Loucy (cell line): ENCODE data around the gene CPEB4.

Source experiments
- H2AFZ ChIP-seq: fragments of 200-600 bp; sonication (generic); 2 replicates; pipeline ENCODE4 v1.6.0; 2016; ENCODE audit warnings: antibody characterized with exemption, mild to moderate bottlenecking, low read length, moderate library complexity
- H3F3A ChIP-seq: fragments of 200-600 bp; 2 replicates; pipeline ENCODE4 v1.6.0; 2016; ENCODE audit warnings: antibody characterized with exemption, low read depth, mild to moderate bottlenecking
- H3K27me3 ChIP-seq: fragments of 200-600 bp; sonication (generic); 2 replicates; pipeline ENCODE4 v1.6.1; 2014; ENCODE audit warnings: low read length, mild to moderate bottlenecking; ENCODE audit not compliant: insufficient read depth, poor library complexity, severe bottlenecking
- H3K36me3 ChIP-seq: fragments of 200-600 bp; sonication (generic); 2 replicates; pipeline ENCODE4 v1.6.1; 2016; ENCODE audit warnings: low read length; ENCODE audit not compliant: insufficient read depth
- H3K4me1 ChIP-seq: fragments of 200-600 bp; sonication (generic); 2 replicates; pipeline ENCODE4 v1.5.1; 2014; ENCODE audit warnings: low read length, mild to moderate bottlenecking; ENCODE audit not compliant: insufficient read depth, poor library complexity, severe bottlenecking
- H3K4me2 ChIP-seq: fragments of 200-600 bp; sonication (generic); 2 replicates; pipeline ENCODE4 v1.6.0; 2014; ENCODE audit warnings: antibody characterized with exemption, low read length, low read depth, mild to moderate bottlenecking; ENCODE audit not compliant: poor library complexity, severe bottlenecking
- H3K4me3 ChIP-seq: fragments of 200-600 bp; sonication (generic); 2 replicates; pipeline ENCODE4 v1.5.1; 2014; ENCODE audit warnings: low read length, mild to moderate bottlenecking, mixed read lengths; ENCODE audit not compliant: poor library complexity, severe bottlenecking
- H3K79me2 ChIP-seq: fragments of 200-600 bp; sonication (generic); 2 replicates; pipeline ENCODE4 v1.6.1; 2014; ENCODE audit warnings: low read length; ENCODE audit not compliant: insufficient read depth
- H3K9ac ChIP-seq: fragments of 200-600 bp; sonication (generic); 2 replicates; pipeline ENCODE4 v1.6.0; 2014; ENCODE audit warnings: mild to moderate bottlenecking, low read depth, low read length, moderate library complexity; ENCODE audit not compliant: poor library complexity, severe bottlenecking
- H3K9me2 ChIP-seq: fragments of 200-600 bp; sonication (generic); replicated peaks from 2 replicates; pipeline ENCODE4 v1.6.1; 2016; ENCODE audit warnings: low read depth, low read length, mixed read lengths
- H3K9me3 ChIP-seq: fragments of 200-600 bp; sonication (generic); 2 replicates; pipeline ENCODE4 v1.6.1; 2014; ENCODE audit warnings: mild to moderate bottlenecking, antibody characterized with exemption, low read length, low read depth; ENCODE audit not compliant: insufficient read depth
- H4K20me1 ChIP-seq: fragments of 200-600 bp; sonication (generic); 2 replicates; pipeline ENCODE4 v1.6.0; 2014; ENCODE audit warnings: antibody characterized with exemption, low read length, mild to moderate bottlenecking; ENCODE audit not compliant: insufficient read depth, poor library complexity, severe bottlenecking
- CTCF ChIP-seq: fragments of 200-600 bp; sonication (generic); conservative IDR thresholded peaks from 2 replicates; pipeline ENCODE4 v1.5.1; 2014; ENCODE audit warnings: mild to moderate bottlenecking, antibody characterized with exemption, low read length
- EZH2phosphoT487 ChIP-seq: fragments of 200-600 bp; IDR thresholded peaks from 2 replicates; pipeline ENCODE4 v1.6.1; 2018; ENCODE audit warnings: antibody characterized with exemption, mild to moderate bottlenecking, moderate library complexity, borderline replicate concordance

The CPEB4 gene

DNA sequence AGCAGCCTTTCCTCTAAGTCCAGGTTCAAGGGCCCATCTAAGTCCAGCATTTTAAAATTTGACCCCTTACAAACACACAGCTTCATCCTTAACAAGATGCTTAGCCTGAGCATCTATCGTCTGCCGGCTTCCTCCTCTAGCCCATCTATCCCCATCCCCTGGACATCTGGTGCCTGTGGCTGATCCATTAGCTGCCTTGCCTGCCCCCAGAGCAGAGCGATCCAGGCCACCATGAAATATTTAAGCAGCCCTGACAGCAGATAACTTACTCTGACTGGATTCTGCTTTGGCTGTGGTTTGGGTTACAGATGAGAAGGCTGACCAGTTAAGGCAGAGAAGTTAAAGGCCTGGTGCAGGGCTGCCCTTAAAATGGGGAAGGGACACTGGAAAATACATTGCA is 30.9 kb upstream of the CPEB4 start:
- H3K9ac ChIP-seq, result no peak overlapping the region

DNA sequence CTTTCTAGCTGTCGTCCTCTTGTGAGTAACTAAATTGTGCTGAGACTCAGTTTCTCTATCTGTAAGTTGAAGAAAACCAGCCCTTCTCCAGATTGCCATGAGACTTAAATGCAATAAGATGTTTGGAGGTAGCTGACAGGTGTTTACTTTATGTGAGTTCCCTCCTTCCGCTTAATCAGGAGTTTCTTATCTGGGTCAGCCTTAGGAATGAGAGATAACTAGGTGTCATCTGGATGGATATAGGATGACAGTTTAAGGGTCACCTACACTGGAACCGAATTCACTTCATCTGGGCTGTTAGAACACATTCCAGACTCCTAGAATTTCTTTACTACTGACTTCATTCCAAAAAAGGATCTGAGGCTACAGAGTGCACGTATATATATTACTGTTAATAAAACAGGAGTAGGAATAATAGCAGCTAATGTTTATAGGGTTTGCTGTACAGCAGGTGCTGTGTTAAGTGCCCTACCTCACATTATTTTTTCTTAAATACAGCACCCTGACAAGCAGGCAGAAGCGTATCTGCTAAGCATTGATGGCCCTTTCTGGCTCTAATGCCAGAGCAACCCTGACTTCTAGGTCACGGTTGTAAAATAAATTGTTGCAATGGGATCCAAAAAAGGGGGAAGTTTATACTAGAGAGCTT is 30.0 kb upstream of the CPEB4 start:
- Histone ChIP-seq H3K9ac (no peak overlapping the region), H3K9me2 (no peaks in the 10 kb centered on the region), H3K4me3 (no peak overlapping the region), H3K4me2 (no peak overlapping the region), H3K36me3 (no peaks in the 10 kb centered on the region), H2AFZ (no peak overlapping the region), H4K20me1 (no peaks in the 10 kb centered on the region), H3K79me2 (no peaks in the 10 kb centered on the region), H3K9me3 (no peaks in the 10 kb centered on the region), H3F3A (no peaks in the 10 kb centered on the region), H3K4me1 (no peaks in the 10 kb centered on the region), H3K27me3 (no peaks in the 10 kb centered on the region)
- no peak for TF ChIP-seq EZH2phosphoT487
- no peak for TF ChIP-seq CTCF

More for the DNA sequence above, 30.9 kb upstream of the CPEB4 start:
- H3K27me3 ChIP-seq, result no peaks in the 10 kb centered on the region
- no peak overlapping the region for H3K4me3 ChIP-seq
- no peaks in the 10 kb centered on the region for H3K4me1 ChIP-seq
- H3K9me3 ChIP-seq, result no peaks in the 10 kb centered on the region
- H4K20me1 ChIP-seq, result no peaks in the 10 kb centered on the region
- H3K79me2 ChIP-seq, result no peaks in the 10 kb centered on the region
- no peaks in the 10 kb centered on the region for H3K9me2 ChIP-seq
- no peaks in the 10 kb centered on the region for H3K36me3 ChIP-seq
- TF ChIP-seq CTCF (no peak), EZH2phosphoT487 (no peak)
- H2AFZ ChIP-seq, result no peak overlapping the region
- no peaks in the 10 kb centered on the region for H3F3A ChIP-seq
- no peak overlapping the region for H3K4me2 ChIP-seq

- Histone ChIP-seq H2AFZ (no peak overlapping the region), H3K9ac (no peak overlapping the region), H3K27me3 (no peaks in the 10 kb centered on the region), H3K36me3 (no peaks in the 10 kb centered on the region), H4K20me1 (no peaks in the 10 kb centered on the region), H3K9me3 (no peaks in the 10 kb centered on the region), H3K4me1 (no peaks in the 10 kb centered on the region), H3F3A (no peaks in the 10 kb centered on the region), H3K79me2 (no peaks in the 10 kb centered on the region), H3K4me3 (no peak overlapping the region), H3K4me2 (no peak overlapping the region), H3K9me2 (no peaks in the 10 kb centered on the region)
- TF ChIP-seq CTCF (no peak), EZH2phosphoT487 (no peak)
These were observed 29.3 kb upstream of the CPEB4 start for GRCh38 chr5:173858670-173859407.
